Measurements from ENCODE around the gene SOX2.

SOX2 gene

GRCh38 chr3:181711325-181712135 lies at the start of gene SOX2:
TSS of gene SOX2 (plus strand) at chr3:181711925. CDS start at chr3:181712361, 436 bp downstream.
- in situ Hi-C loops (cut with MboI; ENCODE audit: low pct_unique_long_range_greater_than_20kb, low sequenced_read_pairs): no loop called here
- DNase-seq: peak; percentile 42

- in situ Hi-C loops (cut with MboI; ENCODE audit: low pct_unique_long_range_greater_than_20kb, low sequenced_read_pairs): no loop called here
- no peak for DNase-seq
Measured at GRCh38 chr3:181683563-181683962, 28.2 kb upstream of the SOX2 start.

GRCh38 chr3:181687190-181687589 lies 24.5 kb upstream of the SOX2 start:
- DNase-seq: no peak
- in situ Hi-C loops (cut with MboI; ENCODE audit: low pct_unique_long_range_greater_than_20kb, low sequenced_read_pairs): no loop called here

- in situ Hi-C loops (cut with MboI; ENCODE audit: low pct_unique_long_range_greater_than_20kb, low sequenced_read_pairs): no loop called here
Measured at GRCh38 chr3:181687731-181688130, 24.0 kb upstream of the SOX2 start.

GRCh38 chr3:181689546-181689945 lies 22.2 kb upstream of the SOX2 start:
- in situ Hi-C loops (cut with MboI; ENCODE audit: low pct_unique_long_range_greater_than_20kb, low sequenced_read_pairs): no loop called here
- DNase-seq: no peak

More at GRCh38 chr3:181687731-181688130, 24.0 kb upstream of the SOX2 start:
- DNase-seq: no peak

DNA sequence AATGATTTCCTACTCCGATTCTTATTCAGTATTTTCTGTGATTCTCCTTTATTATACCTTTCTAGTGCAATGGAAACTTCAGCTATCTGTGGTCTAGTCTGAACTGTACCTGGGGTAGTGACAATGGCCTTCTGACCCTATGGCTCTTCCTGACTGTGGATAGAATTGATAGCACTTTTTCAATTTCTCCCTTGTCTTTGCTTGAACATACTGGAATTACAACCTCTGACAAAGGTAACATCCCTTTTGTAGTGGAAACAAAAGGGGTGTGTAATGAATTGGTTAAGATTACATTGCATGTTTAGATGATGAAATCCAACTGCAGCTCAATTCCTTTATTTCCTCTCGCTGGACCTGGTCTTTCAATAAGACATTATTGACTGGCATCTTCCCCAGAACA lies 21.0 kb upstream of the SOX2 start:
- DNase-seq: no peak
- in situ Hi-C loops (cut with MboI; ENCODE audit: low pct_unique_long_range_greater_than_20kb, low sequenced_read_pairs): no loop called here

DNA sequence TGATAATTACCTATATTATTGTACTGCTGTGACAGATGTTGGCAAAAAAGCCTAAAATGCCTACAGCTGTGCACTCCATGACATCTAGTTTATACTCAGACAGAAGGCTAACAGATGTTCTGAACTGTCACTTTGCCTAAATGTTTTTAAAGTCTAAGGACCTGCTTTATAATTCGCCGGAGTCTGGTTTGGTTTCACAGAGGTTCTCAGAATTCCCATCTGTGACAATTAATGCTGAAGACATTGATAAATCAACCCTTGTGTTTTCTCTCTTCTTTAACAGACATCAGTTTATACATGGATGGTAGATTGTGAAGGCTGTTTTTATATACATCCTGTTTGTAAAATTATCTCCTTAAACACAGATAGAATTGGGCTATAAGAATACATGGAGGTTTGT lies 19.8 kb upstream of the SOX2 start:
- DNase-seq: no peak
- in situ Hi-C loops (cut with MboI; ENCODE audit: low pct_unique_long_range_greater_than_20kb, low sequenced_read_pairs): no loop called here

DNA sequence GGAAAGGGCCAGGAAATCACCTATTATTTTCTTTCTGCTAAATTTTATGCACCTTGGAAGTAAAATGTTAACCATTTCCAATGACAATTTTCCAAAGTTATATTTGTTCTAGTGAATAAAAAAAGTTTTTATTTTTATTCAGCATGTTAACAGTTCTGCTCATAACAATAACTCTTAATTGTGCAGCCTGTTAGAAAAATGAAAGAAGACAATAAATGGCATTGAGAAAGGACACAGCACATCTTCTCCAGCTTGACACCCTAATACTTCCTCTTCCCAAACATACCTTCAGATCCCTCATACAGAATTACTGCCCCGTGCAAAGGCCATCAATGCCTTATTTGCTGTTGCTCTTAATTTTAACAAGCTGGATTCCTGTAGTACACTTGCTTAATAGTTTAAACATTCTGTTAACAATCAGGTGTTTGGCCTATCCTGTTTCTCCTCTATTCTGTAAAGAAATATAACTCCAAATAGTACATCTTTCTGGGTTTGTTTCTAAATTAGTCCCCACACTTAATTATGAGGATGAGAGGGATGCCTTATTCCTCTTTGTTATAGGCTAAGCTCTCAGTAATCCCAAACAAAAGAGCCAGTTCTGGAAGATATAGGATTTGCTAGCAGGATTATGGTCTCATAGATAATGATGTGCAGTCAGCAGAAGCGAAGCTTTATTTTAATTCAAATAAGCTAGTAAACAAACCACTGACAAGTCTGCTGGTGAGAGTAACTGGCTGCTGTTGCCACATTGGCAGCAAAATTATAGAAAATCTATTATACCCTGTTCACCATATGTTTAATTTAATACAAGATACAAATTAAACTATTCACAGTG lies 19.2 kb upstream of the SOX2 start:
- in situ Hi-C loops (cut with MboI; ENCODE audit: low pct_unique_long_range_greater_than_20kb, low sequenced_read_pairs): no loop called here
- no peak for DNase-seq

DNA sequence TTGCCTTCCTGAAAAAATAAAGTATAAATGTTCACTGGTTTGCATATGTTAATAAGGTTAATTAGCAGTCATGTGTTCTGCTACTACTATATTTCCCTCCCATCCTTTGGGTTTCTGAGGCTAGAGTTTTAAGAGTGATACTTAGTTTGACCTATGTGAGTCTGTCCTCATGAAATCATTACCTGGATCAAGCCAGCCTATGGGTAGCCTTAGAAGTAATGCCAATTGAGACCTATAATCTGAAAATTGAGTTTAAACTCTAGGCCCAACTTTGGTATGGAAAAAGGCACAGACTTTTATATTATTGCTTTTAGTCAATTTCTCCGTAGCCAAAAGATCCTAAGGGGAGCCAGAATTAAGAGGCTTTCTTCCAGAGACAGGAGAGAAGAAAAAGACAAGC lies 18.4 kb upstream of the SOX2 start:
- DNase-seq: no peak
- in situ Hi-C loops (cut with MboI; ENCODE audit: low pct_unique_long_range_greater_than_20kb, low sequenced_read_pairs): no loop called here

GRCh38 chr3:181694805-181695660 lies 16.7 kb upstream of the SOX2 start:
- DNase-seq: no peak
- in situ Hi-C loops (cut with MboI; ENCODE audit: low pct_unique_long_range_greater_than_20kb, low sequenced_read_pairs): no loop called here

GRCh38 chr3:181695661-181696491 lies 15.8 kb upstream of the SOX2 start:
- no peak for DNase-seq
- in situ Hi-C loops (cut with MboI; ENCODE audit: low pct_unique_long_range_greater_than_20kb, low sequenced_read_pairs): no loop called here

- in situ Hi-C loops (cut with MboI; ENCODE audit: low pct_unique_long_range_greater_than_20kb, low sequenced_read_pairs): no loop called here
Measured at GRCh38 chr3:181696626-181697230, 15.0 kb upstream of the SOX2 start.

GRCh38 chr3:181698263-181698954 lies 13.3 kb upstream of the SOX2 start:
- in situ Hi-C loops (cut with MboI; ENCODE audit: low pct_unique_long_range_greater_than_20kb, low sequenced_read_pairs): no loop called here
- no peak for DNase-seq

More at GRCh38 chr3:181696626-181697230, 15.0 kb upstream of the SOX2 start:
- DNase-seq: no peak

DNA sequence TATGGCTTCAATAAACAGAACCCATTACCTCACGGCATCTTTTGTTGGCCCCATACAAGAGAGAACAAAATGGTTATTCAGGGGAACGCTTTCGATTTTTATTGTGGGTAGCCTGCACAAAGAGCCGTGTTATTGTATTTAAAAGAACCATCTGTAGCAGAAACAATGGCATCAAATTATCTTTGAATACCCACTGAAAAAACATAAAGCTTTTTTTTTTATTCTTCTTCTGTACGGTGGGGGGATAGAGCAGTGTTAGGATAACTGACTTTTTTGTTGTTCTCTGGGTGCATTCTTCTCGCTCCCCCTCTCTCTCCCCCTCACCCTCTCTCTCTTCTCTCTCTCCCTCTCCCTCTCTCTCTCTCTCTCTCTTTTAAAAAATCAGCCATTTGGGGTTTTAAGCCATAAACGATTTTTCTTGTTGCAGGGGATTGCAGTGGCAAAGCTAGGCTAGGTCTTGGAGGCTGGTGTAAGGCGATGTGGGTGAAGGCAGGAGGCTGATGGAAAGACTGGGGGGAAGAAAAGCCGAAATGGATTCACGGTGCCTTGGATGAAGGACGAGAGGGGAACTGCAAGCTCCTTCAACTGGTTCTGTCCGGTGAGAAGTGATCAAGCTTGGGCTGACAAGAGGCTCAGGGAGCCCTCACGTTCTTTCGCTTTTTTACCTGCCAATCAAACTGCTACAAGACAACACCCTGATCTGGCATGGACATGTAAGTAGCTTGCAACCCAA lies 12.4 kb upstream of the SOX2 start:
- no peak for DNase-seq
- in situ Hi-C loops (cut with MboI; ENCODE audit: low pct_unique_long_range_greater_than_20kb, low sequenced_read_pairs): no loop called here

GRCh38 chr3:181700168-181701087 lies 11.3 kb upstream of the SOX2 start:
- in situ Hi-C loops (cut with MboI; ENCODE audit: low pct_unique_long_range_greater_than_20kb, low sequenced_read_pairs): no loop called here
- DNase-seq: peak; percentile 79

GRCh38 chr3:181701096-181701495 lies 10.6 kb upstream of the SOX2 start:
- in situ Hi-C loops (cut with MboI; ENCODE audit: low pct_unique_long_range_greater_than_20kb, low sequenced_read_pairs): no loop called here

More at GRCh38 chr3:181701096-181701495, 10.6 kb upstream of the SOX2 start:
- DNase-seq: no peak

Data from KBM-7 (cell line).